Suprapubic skin (tissue), 4 donors: Measurements from ENCODE around the gene CHST11.

Experiments used
- CTCF ChIP-seq, 2 donors: fragments of 200-600 bp in 1 of 2; fragments of 450-650 bp in 1 of 2; sonication (generic) in 1 of 2; IDR thresholded peaks; one replicate each; pipeline ENCODE4 v1.5.1; 2016 to 2019; ENCODE audit warnings: antibody characterized with exemption in 2 of 2, mild to moderate bottlenecking in 1 of 2, moderate library complexity in 1 of 2
- POLR2A ChIP-seq, 2 donors: fragments of 450-650 bp; IDR thresholded peaks; one replicate each; pipeline ENCODE4 v1.6.1; 2017; ENCODE audit warnings: antibody characterized with exemption in 2 of 2, mild to moderate bottlenecking in 2 of 2, moderate library complexity in 2 of 2
- POLR2AphosphoS5 ChIP-seq, 3 donors: sonication (generic); formaldehyde crosslinking; IDR thresholded peaks; one replicate each; pipeline ENCODE4 v1.6.1; 2017; ENCODE audit warnings: antibody characterized with exemption in 3 of 3

GRCh38 chr12:104668274-104668718 is 211.5 kb downstream of the CHST11 start:
- TF ChIP-seq CTCF (IDR thresholded peaks at IDR 0.05) (no peak), POLR2A (IDR thresholded peaks at IDR 0.05) (no peak), POLR2AphosphoS5 (IDR thresholded peaks at IDR 0.05) (no peak)
